Keratinocyte (primary cell): ENCODE measurements around the gene UGT1A6. TPM values are rescaled to one million over a fixed set of nuclear protein-coding genes. Genes with fewer than 3 reads are reported as not detected.

Source experiments
- DNase-seq: peaks from one replicate; pipeline ENCODE4 v3.0.0-alpha.2; 2011; ENCODE audit warnings: low read depth, missing footprints, low spot score
- FAIRE-seq: peaks from 2 replicates; lab custom pipeline; 2011; peaks lifted over from hg19 to GRCh38; lab: Jason Lieb, UNC
- H2AFZ ChIP-seq: 2 replicates; pipeline ENCODE4 v1.6.0; 2012; ENCODE audit warnings: low read length, control low read depth, inconsistent platforms; ENCODE audit not compliant: control insufficient read depth
- H3K27ac ChIP-seq: 2 replicates; pipeline ENCODE4 v1.5.1; 2011; ENCODE audit warnings: low read length; ENCODE audit not compliant: control insufficient read depth, insufficient read depth
- H3K27me3 ChIP-seq: 3 replicates; pipeline ENCODE4 v1.6.0; 2011; ENCODE audit warnings: low read length; ENCODE audit not compliant: control insufficient read depth, insufficient read depth; ENCODE audit errors: extremely low read depth
- H3K36me3 ChIP-seq, 2 experiments: 2 replicates in 1 of 2; 3 replicates in 1 of 2; pipeline ENCODE4 v1.5.1; 2011; ENCODE audit warnings: low read length in 2 of 2, mild to moderate bottlenecking in 1 of 2; ENCODE audit not compliant: control insufficient read depth in 2 of 2, insufficient read depth in 2 of 2; ENCODE audit errors: extremely low read depth in 1 of 2
- H3K4me1 ChIP-seq: 3 replicates; pipeline ENCODE4 v1.5.1; 2011; ENCODE audit warnings: low read length; ENCODE audit not compliant: control insufficient read depth, insufficient read depth; ENCODE audit errors: extremely low read depth
- H3K4me2 ChIP-seq: 3 replicates; pipeline ENCODE4 v1.6.0; 2011; ENCODE audit warnings: low read depth, low read length; ENCODE audit not compliant: control insufficient read depth, insufficient read depth; ENCODE audit errors: extremely low read depth
- H3K4me3 ChIP-seq, 3 experiments: fragments of 200-600 bp in 1 of 3; sonication (generic) in 1 of 3; 2 replicates in 2 of 3; 3 replicates in 1 of 3; pipeline ENCODE4 v1.5.1; 2011 to 2016; ENCODE audit warnings: low read length in 3 of 3, mild to moderate bottlenecking in 3 of 3, control low read depth in 2 of 3, inconsistent platforms in 1 of 3, low read depth in 1 of 3, mixed read lengths in 1 of 3, mixed run types in 1 of 3, moderate library complexity in 1 of 3; ENCODE audit not compliant: control insufficient read depth in 2 of 3, insufficient read depth in 2 of 3; ENCODE audit errors: extremely low read depth in 1 of 3
- H3K79me2 ChIP-seq: 2 replicates; pipeline ENCODE4 v1.6.0; 2012; ENCODE audit warnings: low read length; ENCODE audit not compliant: control insufficient read depth, insufficient read depth
- H3K9ac ChIP-seq: 3 replicates; pipeline ENCODE4 v1.6.0; 2011; ENCODE audit warnings: low read length; ENCODE audit not compliant: control insufficient read depth, insufficient read depth; ENCODE audit errors: extremely low read depth
- H3K9me1 ChIP-seq: 3 replicates; pipeline ENCODE4 v1.6.0; 2011; ENCODE audit warnings: low read length; ENCODE audit not compliant: control insufficient read depth, insufficient read depth; ENCODE audit errors: extremely low read depth
- H3K9me3 ChIP-seq: 2 replicates; pipeline ENCODE4 v1.5.1; 2012; ENCODE audit warnings: low read depth, low read length; ENCODE audit not compliant: control insufficient read depth
- H4K20me1 ChIP-seq: 3 replicates; pipeline ENCODE4 v1.6.0; 2011; ENCODE audit warnings: low read length; ENCODE audit not compliant: control insufficient read depth, insufficient read depth; ENCODE audit errors: extremely low read depth
- CTCF ChIP-seq, 3 experiments: IDR thresholded peaks in 1 of 3; conservative IDR thresholded peaks in 1 of 3; optimal IDR thresholded peaks in 1 of 3; 2 replicates in 2 of 3; 3 replicates in 1 of 3; pipeline versions ENCODE3 to v1.5.1; 2011; ENCODE audit warnings: low read length in 3 of 3, mild to moderate bottlenecking in 3 of 3, moderate library complexity in 2 of 3, control low read depth in 1 of 3, inconsistent platforms in 1 of 3; ENCODE audit not compliant: insufficient read depth in 2 of 3; ENCODE audit errors: extremely low read depth in 1 of 3
- EZH2 ChIP-seq: IDR thresholded peaks from one replicate; pipeline ENCODE4 v1.6.1; 2012; ENCODE audit warnings: inconsistent platforms, mild to moderate bottlenecking, low read length, moderate library complexity
- dilution Hi-C: fragments of 300-500 bp; cut with MboI; formaldehyde crosslinking; loops from one replicate; pipeline ENCODE4 v1.7.0; 2020; ENCODE audit warnings: low sequenced_read_pairs; ENCODE audit not compliant: extremely low pct_ligation_motif_present
- polyA plus RNA-seq, 5 experiments: library from polyadenylated mRNA; depleted of rRNA in 3 of 5; stranded (reverse) in 3 of 5; stranded (forward) in 1 of 5; unstranded in 1 of 5; fragments of >200 nt; gene quantifications; 1 replicate in 1 of 5; 2 replicates in 3 of 5; 3 replicates in 1 of 5; pipeline versions ENCODE4 v1.2.1 to v1.2.3, GENCODE V29; 2011 to 2012; ENCODE audit warnings: missing spikeins in 2 of 5, low read depth in 1 of 5, low replicate concordance in 1 of 5

The UGT1A6 gene
- polyA plus RNA-seq, 1 donor (not counting 4 experiments of a cell fraction or from before 2014, with no cell fraction given), result 133 TPM

- Histone ChIP-seq H2AFZ (no peak overlapping the region), H3K27me3 (no peaks in the 10 kb centered on the region), H3K4me1 (peaks cover 15% of the 10 kb centered on the region), H3K79me2 (peaks cover 4% of the 10 kb centered on the region), H3K9ac (no peak overlapping the region), H3K9me3 (no peaks in the 10 kb centered on the region), H3K9me1 (no peaks in the 10 kb centered on the region), H4K20me1 (peaks cover 2% of the 10 kb centered on the region), H3K4me3 (no peak overlapping the region), H3K4me2 (no peak overlapping the region), H3K27ac (no peak overlapping the region), H3K36me3 (peaks cover 2 to 8% of the 10 kb centered on the region in 2 experiments)
- FAIRE-seq (no peak), DNase-seq (no peak)
- TF ChIP-seq CTCF (optimal IDR thresholded peaks at IDR 0.05 in 1 of 3, IDR thresholded peaks at IDR 0.05 in 1 of 3, conservative IDR thresholded peaks at IDR 0.05 in 1 of 3; ENCODE audit: extremely low read depth in 1 of 3, insufficient read depth in 2 of 3, low read length in 3 of 3), result no peak
- dilution Hi-C loops, result no loop called here
Observed at GRCh38 chr2:233756429-233757081, 63.9 kb downstream of the UGT1A6 start.

GRCh38 chr2:233758141-233758540 lies 65.5 kb downstream of the UGT1A6 start:
- no peaks in the 10 kb centered on the region for H3K9me1 ChIP-seq
- H3K4me2 ChIP-seq, result no peak overlapping the region
- peaks cover 2% of the 10 kb centered on the region for H4K20me1 ChIP-seq
- H3K36me3 ChIP-seq, result peaks cover 2 to 8% of the 10 kb centered on the region in 2 experiments
- no peaks in the 10 kb centered on the region for H3K9me3 ChIP-seq
- H2AFZ ChIP-seq, result no peak overlapping the region
- FAIRE-seq (no peak), DNase-seq (no peak)
- H3K27ac ChIP-seq, result no peak overlapping the region
- H3K4me1 ChIP-seq, result peaks cover 21% of the 10 kb centered on the region
- H3K9ac ChIP-seq, result no peak overlapping the region
- dilution Hi-C loops, result no loop called here
- peaks cover 5% of the 10 kb centered on the region for H3K79me2 ChIP-seq
- no peaks in the 10 kb centered on the region for H3K27me3 ChIP-seq
- TF ChIP-seq CTCF (optimal IDR thresholded peaks at IDR 0.05 in 1 of 3, IDR thresholded peaks at IDR 0.05 in 1 of 3, conservative IDR thresholded peaks at IDR 0.05 in 1 of 3; ENCODE audit: extremely low read depth in 1 of 3, insufficient read depth in 2 of 3, low read length in 3 of 3) (no peak), EZH2 (no peak)
- no peak overlapping the region for H3K4me3 ChIP-seq
